ENCODE results near the gene MED4.

MED4 gene

GRCh38 chr13:48097793-48098192, 2.9 kb upstream of the MED4 start:
- TF ChIP-seq CTCF (IDR thresholded peaks at IDR 0.05; ENCODE audit: low read depth, low read length, missing control alignments): no peak
- DNase-seq (ENCODE audit: extremely low read depth, low read depth): no peak
- no peak overlapping the region for H3K4me3 ChIP-seq (replicated peaks; ENCODE audit: low read depth, low read length)

GRCh38 chr13:48096670-48097069, 1.8 kb upstream of the MED4 start:
- TF ChIP-seq CTCF (IDR thresholded peaks at IDR 0.05; ENCODE audit: low read depth, low read length, missing control alignments): no peak
- DNase-seq (ENCODE audit: extremely low read depth, low read depth): no peak
- H3K4me3 ChIP-seq (replicated peaks; ENCODE audit: low read depth, low read length): no peak overlapping the region

GRCh38 chr13:48094404-48094780, 512 bp downstream of the MED4 start:
- DNase-seq (ENCODE audit: extremely low read depth, low read depth): no peak
- peak overlapping the region; percentile 70 for H3K4me3 ChIP-seq (replicated peaks; ENCODE audit: low read depth, low read length)
- TF ChIP-seq CTCF (IDR thresholded peaks at IDR 0.05; ENCODE audit: low read depth, low read length, missing control alignments): no peak

GRCh38 chr13:48093588-48093987, 1.3 kb downstream of the MED4 start:
- no peak for DNase-seq (ENCODE audit: extremely low read depth, low read depth)
- TF ChIP-seq CTCF (IDR thresholded peaks at IDR 0.05; ENCODE audit: low read depth, low read length, missing control alignments): no peak
- peak overlapping the region; percentile 70 for H3K4me3 ChIP-seq (replicated peaks; ENCODE audit: low read depth, low read length)

GRCh38 chr13:48086272-48086671, 8.6 kb downstream of the MED4 start:
- no peak for TF ChIP-seq CTCF (IDR thresholded peaks at IDR 0.05; ENCODE audit: low read depth, low read length, missing control alignments)
- H3K4me3 ChIP-seq (replicated peaks; ENCODE audit: low read depth, low read length): no peak overlapping the region
- no peak for DNase-seq (ENCODE audit: extremely low read depth, low read depth)

- no peak for TF ChIP-seq CTCF (IDR thresholded peaks at IDR 0.05; ENCODE audit: low read depth, low read length, missing control alignments)
- DNase-seq (ENCODE audit: extremely low read depth, low read depth): no peak
These were observed 13.2 kb downstream of the MED4 start for GRCh38 chr13:48081739-48082138.

GRCh38 chr13:48078251-48078656, 16.6 kb downstream of the MED4 start:
- TF ChIP-seq CTCF (IDR thresholded peaks at IDR 0.05; ENCODE audit: low read depth, low read length, missing control alignments): peak; percentile 12
- no peak overlapping the region for H3K4me3 ChIP-seq (replicated peaks; ENCODE audit: low read depth, low read length)
- no peak for DNase-seq (ENCODE audit: extremely low read depth, low read depth)

More at GRCh38 chr13:48081739-48082138, 13.2 kb downstream of the MED4 start:
- H3K4me3 ChIP-seq (replicated peaks; ENCODE audit: low read depth, low read length): no peak overlapping the region
